DMS53 treated with DMSO at 0.1 percent for 48 hours (cell line): ENCODE results near the gene PRDM5.
"Not testable (repeated sequence)": the region's sequence is repeated elsewhere in the genome, so short reads cannot be mapped to it uniquely, and the experiment has no call there.

Source experiments
- DNase-seq: peaks from one replicate; lab custom pipeline; 2025; ENCODE audit not compliant: unreplicated experiment; lab: John Stamatoyannopoulos, UW

The PRDM5 gene

DNA sequence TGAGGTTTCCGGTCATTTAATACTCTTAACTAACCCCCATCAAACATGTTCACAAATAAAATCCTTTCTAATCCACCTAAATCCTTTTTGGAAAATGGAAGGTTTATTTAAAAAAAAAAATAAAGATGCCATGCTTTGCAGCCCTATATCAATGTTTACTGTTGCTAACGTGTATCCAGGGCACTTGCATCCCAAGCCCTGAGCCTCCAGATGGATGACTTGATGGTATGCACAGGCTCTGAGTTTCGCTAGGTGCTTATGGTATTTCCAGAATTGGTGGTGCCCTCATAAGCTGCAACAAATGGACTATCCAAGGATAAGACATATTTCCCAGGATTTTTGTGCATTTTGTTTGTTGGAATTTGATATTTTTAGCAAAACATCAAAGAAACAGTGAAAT lies 257.7 kb downstream of the PRDM5 start:
- DNase-seq: no peak

DNA sequence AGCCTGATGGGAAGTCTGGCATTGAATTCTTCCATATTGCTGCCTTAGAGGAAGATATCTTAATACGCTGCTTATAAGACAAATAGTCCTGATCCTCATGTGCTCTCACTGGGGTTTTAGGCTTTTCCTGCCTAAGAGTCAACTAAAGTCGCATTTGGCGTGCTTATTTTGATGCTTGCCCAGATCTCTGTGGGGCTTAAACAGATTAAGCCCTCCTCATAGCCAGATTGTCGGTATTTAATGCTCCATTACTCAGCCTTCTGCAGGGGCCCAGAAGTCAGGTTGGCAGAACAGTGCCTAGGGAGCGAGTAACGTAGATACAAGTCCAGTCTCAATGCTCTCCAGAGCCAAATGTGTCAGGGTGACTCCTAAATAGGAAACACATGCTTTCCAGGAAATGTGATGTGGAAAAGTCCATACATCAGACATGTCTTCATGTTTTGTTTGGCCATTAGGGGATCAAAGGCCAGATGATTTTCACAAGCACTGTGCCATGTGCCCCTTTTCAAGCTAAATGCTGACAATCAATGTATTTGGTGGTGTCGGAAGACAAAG lies 262.8 kb downstream of the PRDM5 start:
- no peak for DNase-seq

DNA sequence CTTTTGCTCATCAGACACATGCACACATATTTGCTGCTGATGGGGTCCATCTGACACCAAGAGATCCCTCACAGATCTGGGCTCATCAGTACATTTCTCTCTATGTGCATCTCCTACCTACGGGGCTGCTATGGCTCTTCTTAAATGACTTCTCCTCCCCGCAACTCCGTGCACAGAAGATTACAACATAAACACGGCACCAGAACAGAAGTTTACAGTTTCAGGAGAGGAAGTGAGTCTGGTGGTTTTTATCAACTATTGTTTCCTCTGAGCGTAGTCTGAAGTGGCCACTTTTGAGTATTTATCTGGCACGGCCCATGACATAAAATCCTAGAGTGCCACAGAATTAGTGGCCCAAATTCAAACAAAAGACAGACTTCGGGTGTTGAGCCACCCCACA lies 263.8 kb downstream of the PRDM5 start:
- DNase-seq: no peak

DNA sequence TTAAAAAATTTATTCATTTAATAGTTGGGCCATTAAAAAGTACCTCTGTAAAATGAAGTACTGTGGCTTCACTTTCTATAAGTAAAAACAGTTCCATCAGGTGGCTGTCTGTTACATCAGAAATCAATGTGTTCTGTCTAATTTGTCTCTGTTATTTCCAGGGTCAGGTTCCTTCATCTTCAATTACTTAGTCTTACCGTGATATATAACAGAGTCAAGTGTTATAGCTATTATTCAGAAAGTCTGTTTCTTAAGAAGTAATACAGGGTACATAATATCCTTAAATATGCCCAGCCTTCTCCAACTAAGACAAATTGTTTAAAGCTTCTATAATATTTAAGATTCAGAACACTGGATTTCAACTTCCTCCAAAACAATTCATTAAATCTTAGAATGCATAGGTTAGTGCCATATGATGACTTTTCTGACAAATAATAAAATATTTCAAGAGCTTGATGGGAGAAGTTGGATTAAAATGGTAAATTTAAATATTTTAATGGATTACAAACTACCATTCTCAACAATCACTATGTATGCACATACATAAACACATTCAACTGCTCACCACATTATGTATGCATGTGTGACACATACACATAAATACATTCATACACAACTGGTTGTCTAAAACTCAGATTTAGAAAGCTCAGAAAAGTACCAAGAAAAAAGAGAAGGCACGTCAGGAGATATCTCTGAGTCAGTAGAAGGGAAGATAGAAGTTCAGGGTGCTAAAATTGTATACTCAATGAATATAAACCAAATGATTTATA lies 268.5 kb downstream of the PRDM5 start:
- DNase-seq: no peak

DNA sequence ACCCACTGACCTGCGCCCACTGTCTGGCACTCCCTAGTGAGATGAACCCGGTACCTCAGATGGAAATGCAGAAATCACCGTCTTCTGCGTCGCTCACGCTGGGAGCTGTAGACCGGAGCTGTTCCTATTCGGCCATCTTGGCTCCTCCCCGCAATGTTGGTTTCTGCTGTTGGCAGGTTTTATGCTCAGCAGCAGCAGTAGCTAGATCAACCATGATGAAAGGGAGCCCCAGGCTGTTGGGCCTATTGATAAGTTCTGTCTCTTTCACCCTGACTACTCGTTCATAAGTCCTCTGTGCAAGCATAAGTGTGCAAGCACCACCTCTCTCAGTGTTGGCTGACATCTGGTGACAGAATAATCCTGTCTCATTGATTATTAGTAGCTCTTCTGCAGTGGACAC lies 274.2 kb downstream of the PRDM5 start:
- not testable (repeated sequence) for DNase-seq
